ENCODE measurements around the gene ZNF821.

ZNF821 gene

DNA sequence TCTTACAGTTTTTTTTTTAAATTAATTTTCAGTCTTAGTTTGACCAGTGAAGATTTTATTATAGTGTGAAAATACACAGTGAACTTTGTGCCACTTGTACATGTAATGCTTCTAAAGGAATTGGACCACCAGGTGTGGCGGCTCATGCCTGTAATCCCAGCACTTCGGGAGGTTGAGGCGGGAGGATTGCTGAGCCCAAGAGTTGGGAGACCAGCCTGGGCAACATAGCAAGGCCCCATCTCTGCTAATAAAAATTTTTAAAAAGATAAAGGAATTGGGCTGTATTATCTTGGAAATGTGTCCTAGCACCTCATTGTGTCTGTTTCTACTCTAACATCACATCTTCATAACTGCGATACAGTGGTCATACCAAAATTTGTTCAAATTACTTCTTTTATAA is 15.2 kb upstream of the ZNF821 start:
- TF ChIP-seq, protein P1, sequence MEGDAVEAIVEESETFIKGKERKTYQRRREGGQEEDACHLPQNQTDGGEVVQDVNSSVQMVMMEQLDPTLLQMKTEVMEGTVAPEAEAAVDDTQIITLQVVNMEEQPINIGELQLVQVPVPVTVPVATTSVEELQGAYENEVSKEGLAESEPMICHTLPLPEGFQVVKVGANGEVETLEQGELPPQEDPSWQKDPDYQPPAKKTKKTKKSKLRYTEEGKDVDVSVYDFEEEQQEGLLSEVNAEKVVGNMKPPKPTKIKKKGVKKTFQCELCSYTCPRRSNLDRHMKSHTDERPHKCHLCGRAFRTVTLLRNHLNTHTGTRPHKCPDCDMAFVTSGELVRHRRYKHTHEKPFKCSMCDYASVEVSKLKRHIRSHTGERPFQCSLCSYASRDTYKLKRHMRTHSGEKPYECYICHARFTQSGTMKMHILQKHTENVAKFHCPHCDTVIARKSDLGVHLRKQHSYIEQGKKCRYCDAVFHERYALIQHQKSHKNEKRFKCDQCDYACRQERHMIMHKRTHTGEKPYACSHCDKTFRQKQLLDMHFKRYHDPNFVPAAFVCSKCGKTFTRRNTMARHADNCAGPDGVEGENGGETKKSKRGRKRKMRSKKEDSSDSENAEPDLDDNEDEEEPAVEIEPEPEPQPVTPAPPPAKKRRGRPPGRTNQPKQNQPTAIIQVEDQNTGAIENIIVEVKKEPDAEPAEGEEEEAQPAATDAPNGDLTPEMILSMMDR (IDR thresholded peaks at IDR 0.05): no peak

DNA sequence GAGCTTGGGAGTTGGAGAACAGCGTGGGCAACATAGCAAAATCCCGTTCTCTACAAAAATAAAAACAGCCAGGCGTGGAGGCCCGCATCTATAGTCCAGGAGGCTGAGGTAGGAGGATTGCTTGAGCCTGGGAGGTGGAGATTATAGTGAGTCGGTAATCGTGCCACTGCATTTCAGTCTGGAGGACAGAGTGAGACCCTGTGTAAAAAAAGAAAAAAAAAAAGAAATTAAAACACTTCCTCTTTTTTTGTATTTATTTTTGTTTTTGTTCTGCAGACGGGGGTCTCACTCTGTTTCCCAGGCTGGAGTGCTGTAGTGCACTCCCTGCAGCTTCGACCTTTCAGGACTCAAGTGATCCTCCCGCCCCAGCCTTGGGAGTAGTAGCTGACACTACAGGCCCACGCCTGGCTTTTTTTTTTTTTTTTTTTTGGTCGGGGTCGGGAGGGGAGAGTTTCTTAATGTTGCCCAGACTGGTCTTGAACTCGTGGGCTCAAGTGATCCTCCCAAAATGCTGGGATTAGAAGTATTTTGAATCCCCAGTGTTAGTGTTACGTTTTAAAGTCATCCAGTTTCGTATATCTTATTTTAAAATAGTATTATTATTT is 12.9 kb upstream of the ZNF821 start:
- TF ChIP-seq, protein P1 (IDR thresholded peaks at IDR 0.05): no peak

DNA sequence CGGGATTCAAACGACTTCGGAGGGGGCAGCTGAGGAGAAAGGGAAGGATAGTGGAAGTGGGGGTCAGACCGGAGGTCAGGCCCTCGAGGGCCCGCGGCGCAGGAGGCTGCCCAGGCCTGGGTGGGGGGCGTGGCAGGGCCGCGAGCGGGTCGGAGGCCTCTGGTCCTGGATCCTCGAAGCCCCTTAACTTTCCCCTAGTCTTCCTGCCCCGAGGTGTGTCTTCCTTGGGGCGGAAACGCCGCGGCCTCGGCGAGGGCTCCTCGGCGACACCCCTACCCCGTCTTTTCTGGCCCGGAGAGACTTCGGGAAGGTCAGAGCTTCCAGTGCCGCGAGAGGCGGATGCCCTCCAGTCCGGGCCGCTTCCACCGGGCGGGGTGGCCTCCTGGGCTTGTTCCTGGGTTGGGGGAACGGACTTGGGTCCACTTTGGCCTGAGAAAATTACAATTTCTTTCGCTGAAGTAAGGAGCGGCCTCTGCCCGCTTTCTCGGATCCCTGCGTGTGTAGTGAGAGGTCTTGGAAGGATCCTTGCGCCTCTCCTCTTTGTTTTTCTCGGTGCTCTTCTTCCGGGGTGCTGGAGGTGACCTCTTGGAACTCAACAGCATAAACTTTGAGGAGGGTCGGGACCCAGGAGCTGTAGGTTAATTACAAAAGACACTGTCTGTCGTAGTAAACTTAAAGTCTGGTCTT is 11.8 kb upstream of the ZNF821 start:
- TF ChIP-seq, protein P1 (IDR thresholded peaks at IDR 0.05): no peak

DNA sequence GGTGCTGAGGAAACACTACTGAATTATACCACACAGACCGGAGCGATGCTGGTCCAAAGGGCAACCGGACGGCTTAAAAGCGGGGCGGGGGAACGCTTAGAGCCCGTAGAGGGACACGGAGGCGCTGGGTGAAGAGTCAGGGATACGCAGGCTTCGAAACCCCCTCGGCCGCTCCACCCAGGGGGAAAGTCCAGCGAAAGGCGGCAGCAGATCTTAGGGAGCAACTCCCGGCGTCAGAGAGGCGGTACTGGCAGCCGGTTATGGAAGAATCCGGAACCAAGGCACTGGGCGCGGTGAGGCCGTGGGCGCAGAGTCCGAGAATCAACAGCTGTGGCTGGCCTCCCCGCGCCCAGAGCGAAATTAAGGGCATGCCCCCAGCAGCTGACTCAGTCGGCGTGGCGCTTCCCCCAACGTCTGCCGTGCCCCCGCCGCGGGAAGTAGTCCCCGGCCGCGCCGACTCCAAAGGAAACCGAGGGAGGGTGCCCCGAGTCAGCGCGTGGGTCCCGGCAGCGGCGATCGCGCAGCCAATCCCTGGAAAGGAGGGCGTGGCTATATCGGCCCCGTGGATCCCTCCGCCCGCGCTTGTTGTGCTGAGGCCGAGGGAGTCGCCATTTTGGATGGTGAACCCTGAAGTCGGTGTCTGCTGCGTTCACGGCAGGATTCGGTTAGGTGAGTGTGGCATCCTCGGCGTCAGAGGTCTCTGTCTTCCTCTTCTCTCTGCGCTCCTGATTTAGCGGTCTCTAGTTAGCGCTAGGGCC is 11.1 kb upstream of the ZNF821 start, which contains the start of gene IST1:
Gene IST1, plus strand, starts transcription at position 611 of the 758 bp plus-strand sequence. CDS start 20,110 bp downstream, outside the sequence.
- TF ChIP-seq, protein P1 (IDR thresholded peaks at IDR 0.05): no peak

DNA sequence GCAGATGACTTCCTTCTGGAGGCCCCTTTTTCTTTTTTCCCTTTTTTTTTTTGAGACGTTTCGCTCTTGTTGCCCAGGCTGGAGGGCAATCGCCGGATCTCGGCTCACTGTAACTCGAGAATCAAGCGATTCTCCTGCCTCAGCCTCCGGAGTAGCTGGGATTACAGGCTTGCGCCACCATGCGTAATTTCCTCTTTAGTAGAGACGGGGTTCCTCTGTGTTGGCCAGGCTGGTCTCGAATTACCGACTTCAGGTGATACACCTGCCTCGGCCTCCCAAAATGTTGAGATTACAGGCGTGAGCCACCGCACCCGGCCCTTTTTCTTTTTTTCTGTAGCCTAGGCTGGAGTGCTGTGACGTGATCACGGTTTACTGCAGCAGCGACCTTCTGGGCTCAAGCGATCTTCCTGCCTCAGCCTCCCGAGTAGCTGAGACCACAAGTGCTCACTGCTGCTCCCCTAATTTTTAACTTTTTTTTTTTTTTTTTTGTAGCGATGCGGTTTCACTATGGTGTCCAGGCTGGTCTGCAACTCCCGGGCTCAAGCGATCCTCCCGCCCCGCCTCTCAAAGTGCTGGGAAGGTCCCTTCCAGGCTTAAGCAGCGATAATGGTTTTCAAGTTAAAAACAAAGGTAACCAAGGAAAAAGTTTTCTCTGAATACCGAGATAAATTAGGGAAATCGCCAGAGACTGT is 10.4 kb upstream of the ZNF821 start:
- TF ChIP-seq, protein P1 (IDR thresholded peaks at IDR 0.05): no peak

DNA sequence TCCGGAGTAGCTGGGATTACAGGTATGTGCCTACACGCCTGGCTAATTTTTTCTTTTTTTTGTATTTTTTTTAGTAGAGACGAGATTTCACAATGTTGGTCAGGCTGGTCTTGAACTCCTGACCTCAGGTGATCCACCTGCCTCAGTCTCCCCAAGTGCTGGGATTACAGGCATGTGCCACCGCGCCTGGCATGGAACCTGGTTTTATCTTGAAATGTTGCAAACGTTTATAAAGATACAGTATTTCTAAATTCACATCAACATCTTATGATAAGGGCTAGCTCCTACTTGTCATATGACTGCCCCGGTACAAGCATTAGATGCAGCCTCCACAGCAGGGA is 9.9 kb upstream of the ZNF821 start:
- TF ChIP-seq, protein P1 (IDR thresholded peaks at IDR 0.05): no peak

DNA sequence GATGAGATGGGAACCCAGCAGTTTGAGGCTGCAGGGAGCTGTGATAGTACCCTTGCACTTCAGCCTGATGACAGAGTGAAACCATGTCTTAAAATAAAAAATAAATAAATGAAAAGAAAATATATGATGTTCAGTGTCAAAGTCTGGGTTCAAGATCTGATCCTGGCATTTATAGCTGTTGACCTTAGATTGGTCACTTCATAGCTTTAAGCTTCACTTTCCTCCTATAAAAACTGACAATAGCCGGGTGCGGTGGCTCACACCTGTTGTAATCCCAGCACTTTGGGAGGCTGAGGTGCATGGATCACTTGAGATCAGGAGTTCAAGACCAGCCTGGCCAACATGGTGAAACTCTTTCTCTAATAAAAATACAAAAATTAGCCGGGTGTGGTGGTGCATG is 5.2 kb upstream of the ZNF821 start:
- TF ChIP-seq, protein P1 (IDR thresholded peaks at IDR 0.05): no peak

Measured in LNCAP (cell line).